Thoracic aorta (tissue), 2 donors: ENCODE results near the gene LRRC32. TPM values are rescaled to one million over a fixed set of nuclear protein-coding genes. Genes with fewer than 3 reads are reported as not detected.

Experiments
- total RNA-seq, 2 donors: library from RNA; depleted of rRNA; stranded (reverse); fragments of >200 nt; gene quantifications; one replicate each; pipeline versions ENCODE4 v1.1.0 to v1.2.3, GENCODE V29; 2016

LRRC32 gene
- total RNA-seq, 2 donors from 2014 or later, result 133 to 214 TPM

Other genes with a start within 250 kb of the LRRC32 start
- 10 to 100 TPM; 53.5 to 73.2 TPM for gene EMSY, start 225.7 kb downstream of the LRRC32 start, total RNA-seq
- 100 to 1,000 TPM in 1 of 2 donors, 10 to 100 TPM in 1; 42.2 to 100 TPM for gene TSKU, start 112.6 kb upstream of the LRRC32 start, total RNA-seq
- 10 to 100 TPM in 1 of 2 donors, 1 to 10 TPM in 1; 7.0 to 24.7 TPM for gene ACER3, start 190.2 kb upstream of the LRRC32 start, total RNA-seq